ENCODE measurements around the gene RNU5D-1. TPM values are rescaled to one million over a fixed set of nuclear protein-coding genes. Genes with fewer than 3 reads are reported as not detected.
"Not testable (repeated sequence)": the region's sequence is repeated elsewhere in the genome, so short reads cannot be mapped to it uniquely, and the experiment has no call there.

Gene RNU5D-1
- total RNA-seq, 1 donor from 2014 or later = not detected

GRCh38 chr1:44707112-44707881 lies 23.7 kb downstream of the RNU5D-1 start:
- Mint-ChIP-seq H3K36me3 (ENCODE audit: insufficient read depth) (peaks cover 5% of the 10 kb centered on the region), H3K4me1 (ENCODE audit: low read depth) (no peaks in the 10 kb centered on the region), H3K27ac (no peak overlapping the region), H3K4me3 (ENCODE audit: low read depth) (no peak overlapping the region), H3K27me3 (peaks cover 20% of the 10 kb centered on the region), H3K9me3 (ENCODE audit: low read depth) (peaks cover 4% of the 10 kb centered on the region)
- TF ChIP-seq CTCF (IDR thresholded peaks at IDR 0.05; ENCODE audit: unreplicated experiment) = no peak
- no peak for DNase-seq (ENCODE audit: low spot score, unreplicated experiment)

GRCh38 chr1:44705938-44706337 lies 25.0 kb downstream of the RNU5D-1 start:
- peaks cover 5% of the 10 kb centered on the region for H3K36me3 Mint-ChIP-seq (ENCODE audit: insufficient read depth)
- H3K27ac Mint-ChIP-seq = no peak overlapping the region

GRCh38 chr1:44705470-44705869 lies 25.5 kb downstream of the RNU5D-1 start:
- no peak for TF ChIP-seq CTCF (IDR thresholded peaks at IDR 0.05; ENCODE audit: unreplicated experiment)
- no peak overlapping the region for H3K4me3 Mint-ChIP-seq (ENCODE audit: low read depth)
- H3K4me1 Mint-ChIP-seq (ENCODE audit: low read depth) = peaks cover 7% of the 10 kb centered on the region
- H3K27me3 Mint-ChIP-seq = peaks cover 19% of the 10 kb centered on the region
- H3K36me3 Mint-ChIP-seq (ENCODE audit: insufficient read depth) = peaks cover 3% of the 10 kb centered on the region
- H3K9me3 Mint-ChIP-seq (ENCODE audit: low read depth) = peaks cover 4% of the 10 kb centered on the region
- H3K27ac Mint-ChIP-seq = no peak overlapping the region
- DNase-seq (ENCODE audit: low spot score, unreplicated experiment) = no peak

More at GRCh38 chr1:44705938-44706337, 25.0 kb downstream of the RNU5D-1 start:
- Mint-ChIP-seq H3K27me3 (peaks cover 22% of the 10 kb centered on the region), H3K4me1 (ENCODE audit: low read depth) (peaks cover 4% of the 10 kb centered on the region), H3K9me3 (ENCODE audit: low read depth) (peaks cover 4% of the 10 kb centered on the region), H3K4me3 (ENCODE audit: low read depth) (no peak overlapping the region)
- TF ChIP-seq CTCF (IDR thresholded peaks at IDR 0.05; ENCODE audit: unreplicated experiment) = no peak
- no peak for DNase-seq (ENCODE audit: low spot score, unreplicated experiment)

- no peak overlapping the region for H3K4me3 Mint-ChIP-seq (ENCODE audit: low read depth)
- no peaks in the 10 kb centered on the region for H3K36me3 Mint-ChIP-seq (ENCODE audit: insufficient read depth)
- no peak for TF ChIP-seq CTCF (IDR thresholded peaks at IDR 0.05; ENCODE audit: unreplicated experiment)
- peaks cover 7% of the 10 kb centered on the region for H3K4me1 Mint-ChIP-seq (ENCODE audit: low read depth)
- no peak overlapping the region for H3K27ac Mint-ChIP-seq
- no peaks in the 10 kb centered on the region for H3K9me3 Mint-ChIP-seq (ENCODE audit: low read depth)
- DNase-seq (ENCODE audit: low spot score, unreplicated experiment) = no peak
- peaks cover 9% of the 10 kb centered on the region for H3K27me3 Mint-ChIP-seq
Measured at GRCh38 chr1:44701141-44701573, 29.8 kb downstream of the RNU5D-1 start.

- peaks cover 7% of the 10 kb centered on the region for H3K4me1 Mint-ChIP-seq (ENCODE audit: low read depth)
- no peak for DNase-seq (ENCODE audit: low spot score, unreplicated experiment)
- H3K4me3 Mint-ChIP-seq (ENCODE audit: low read depth) = no peak overlapping the region
- no peak for TF ChIP-seq CTCF (IDR thresholded peaks at IDR 0.05; ENCODE audit: unreplicated experiment)
- H3K36me3 Mint-ChIP-seq (ENCODE audit: insufficient read depth) = no peaks in the 10 kb centered on the region
- H3K9me3 Mint-ChIP-seq (ENCODE audit: low read depth) = no peaks in the 10 kb centered on the region
- peaks cover 7% of the 10 kb centered on the region for H3K27me3 Mint-ChIP-seq
- no peak overlapping the region for H3K27ac Mint-ChIP-seq
Measured at GRCh38 chr1:44700573-44700972, 30.4 kb downstream of the RNU5D-1 start.

GRCh38 chr1:44699375-44699774 lies 31.6 kb downstream of the RNU5D-1 start:
- H3K9me3 Mint-ChIP-seq (ENCODE audit: low read depth); DNase-seq (ENCODE audit: low spot score, unreplicated experiment); H3K4me1 Mint-ChIP-seq (ENCODE audit: low read depth); H3K27me3 Mint-ChIP-seq; H3K27ac Mint-ChIP-seq; H3K36me3 Mint-ChIP-seq (ENCODE audit: insufficient read depth); H3K4me3 Mint-ChIP-seq (ENCODE audit: low read depth): not testable (repeated sequence)
